ENCODE data around the gene JMJD7. TPM values are rescaled to one million over a fixed set of nuclear protein-coding genes. Genes with fewer than 3 reads are reported as not detected.

JMJD7 gene
- polyA plus RNA-seq, 2 of the 4 experiments (the other 2 are of a cell fraction), result 3.4 to 3.8 TPM

GRCh38 chr15:41847981-41848380, 20.1 kb downstream of the JMJD7 start:
- FAIRE-seq, result no peak
- ChIA-PET CTCF (interaction anchor here (1.1 to 1.5 kb wide), 3 partner anchors 10 to 37 kb away, joined by 4 read pairs; no protein-coding TSS in a partner anchor), POLR2A (no interaction called here)

GRCh38 chr15:41848631-41849030, 20.7 kb downstream of the JMJD7 start:
- Histone ChIP-seq H3K4me3 (no peak overlapping the region), H3K4me1 (no peaks in the 10 kb centered on the region), H3K9me3 (no peaks in the 10 kb centered on the region), H3K27ac (no peak overlapping the region), H3K4me2 (no peak overlapping the region)
- WGBS (ENCODE audit: missing lambda C conversion rate), result 83% methylated on average over 9 of the region's 10 CpGs
- FAIRE-seq, result no peak
- CTCF ChIA-PET, result interaction anchor here (1.3 kb wide), 1 partner anchor 38 kb away, joined by 4 read pairs; no protein-coding TSS in a partner anchor
- POLR2A ChIA-PET, result no interaction called here
- TF ChIP-seq SREBF2 (IDR thresholded peaks at IDR 0.05) (no peak), EHF (CRISPR knock-in tag; IDR thresholded peaks at IDR 0.05) (no peak), CHD4 (IDR thresholded peaks at IDR 0.05; ENCODE audit: borderline replicate concordance) (no peak), KDM1A (IDR thresholded peaks at IDR 0.05; ENCODE audit: low read depth) (no peak), KDM5A (IDR thresholded peaks at IDR 0.05) (no peak), GATA3 (IDR thresholded peaks at IDR 0.05; ENCODE audit: borderline replicate concordance) (no peak), HOXB13 (CRISPR knock-in tag; IDR thresholded peaks at IDR 0.05; ENCODE audit: low read depth) (no peak), FOSL2 (IDR thresholded peaks at IDR 0.05) (no peak), FOSL2 (CRISPR knock-in tag; IDR thresholded peaks at IDR 0.05) (no peak), CBX2 (IDR thresholded peaks at IDR 0.05; ENCODE audit: borderline replicate concordance, low read depth) (no peak), NPAS2 (CRISPR knock-in tag; IDR thresholded peaks at IDR 0.05; ENCODE audit: borderline replicate concordance) (no peak), RFX5 (IDR thresholded peaks at IDR 0.05) (no peak), ZC3H11A (IDR thresholded peaks at IDR 0.05) (no peak), REST (IDR thresholded peaks at IDR 0.05) (no peak)
- no peak for DNase-seq (ENCODE audit: low read depth in 1 of 2, low spot score in 1 of 2)
- ATAC-seq, result no peak

More at GRCh38 chr15:41847981-41848380, 20.1 kb downstream of the JMJD7 start:
- DNase-seq (ENCODE audit: low read depth in 1 of 2, low spot score in 1 of 2) (no peak), ATAC-seq (no peak)
- TF ChIP-seq ATOH8 (CRISPR knock-in tag; IDR thresholded peaks at IDR 0.05; ENCODE audit: low read depth) (no peak), ESRRA (IDR thresholded peaks at IDR 0.05; ENCODE audit: borderline replicate concordance, low read length) (no peak)
- Histone ChIP-seq H3K4me3 (no peak overlapping the region), H3K9me3 (no peaks in the 10 kb centered on the region), H3K4me2 (no peak overlapping the region), H3K4me1 (no peaks in the 10 kb centered on the region), H3K27ac (no peak overlapping the region)
- WGBS (ENCODE audit: missing lambda C conversion rate), result 92% methylated on average over 8 of the region's 9 CpGs

- no peak for ATAC-seq
- TF ChIP-seq MYC (IDR thresholded peaks at IDR 0.05; ENCODE audit: borderline replicate concordance, low read length), result no peak
- no peak for TF ChIP-seq NPAS2 (CRISPR knock-in tag; IDR thresholded peaks at IDR 0.05; ENCODE audit: borderline replicate concordance)
- no peak for TF ChIP-seq JUN (IDR thresholded peaks at IDR 0.05)
- no peak for TF ChIP-seq REST (IDR thresholded peaks at IDR 0.05)
- no peak for TF ChIP-seq RNF2 (IDR thresholded peaks at IDR 0.05; ENCODE audit: borderline replicate concordance, low read depth)
- TF ChIP-seq, protein P1, sequence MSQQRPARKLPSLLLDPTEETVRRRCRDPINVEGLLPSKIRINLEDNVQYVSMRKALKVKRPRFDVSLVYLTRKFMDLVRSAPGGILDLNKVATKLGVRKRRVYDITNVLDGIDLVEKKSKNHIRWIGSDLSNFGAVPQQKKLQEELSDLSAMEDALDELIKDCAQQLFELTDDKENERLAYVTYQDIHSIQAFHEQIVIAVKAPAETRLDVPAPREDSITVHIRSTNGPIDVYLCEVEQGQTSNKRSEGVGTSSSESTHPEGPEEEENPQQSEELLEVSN (IDR thresholded peaks at IDR 0.05; ENCODE audit: borderline replicate concordance, low read depth), result no peak
- TF ChIP-seq ELK1 (IDR thresholded peaks at IDR 0.05; ENCODE audit: low read depth, low read length), result no peak
- no peak for TF ChIP-seq ATOH8 (CRISPR knock-in tag; IDR thresholded peaks at IDR 0.05; ENCODE audit: low read depth)
- no peak for TF ChIP-seq RCOR1 (IDR thresholded peaks at IDR 0.05; ENCODE audit: low read depth, low read length)
- TF ChIP-seq HOXB5 (CRISPR knock-in tag; IDR thresholded peaks at IDR 0.05), result no peak
- no peak for TF ChIP-seq EHF (CRISPR knock-in tag; IDR thresholded peaks at IDR 0.05)
Observed at GRCh38 chr15:41849204-41849603, 21.3 kb downstream of the JMJD7 start.

More at GRCh38 chr15:41849204-41849603, 21.3 kb downstream of the JMJD7 start:
- no peak overlapping the region for H3K27ac ChIP-seq
- ChIA-PET CTCF (no interaction called here), POLR2A (no interaction called here)
- DNase-seq (ENCODE audit: low read depth in 1 of 2, low spot score in 1 of 2), result no peak
- no peak overlapping the region for H3K4me2 ChIP-seq
- H3K4me1 ChIP-seq, result no peaks in the 10 kb centered on the region
- WGBS (ENCODE audit: missing lambda C conversion rate), result 80% methylated on average over 6 of the region's 6 CpGs
- no peaks in the 10 kb centered on the region for H3K9me3 ChIP-seq
- FAIRE-seq, result no peak
- no peak overlapping the region for H3K4me3 ChIP-seq
